Stomach (tissue), 4 donors: ENCODE measurements around the gene IPO11.
"Not testable (repeated sequence)": the region's sequence is repeated elsewhere in the genome, so short reads cannot be mapped to it uniquely, and the experiment has no call there.

ENCODE experiments used
- CTCF ChIP-seq, 7 experiments: fragments of 450-650 bp in 4 of 7; fragments of 200-600 bp in 3 of 7; sonication (generic) in 3 of 7; IDR thresholded peaks; one replicate each; pipeline ENCODE4 v1.5.1; 2016 to 2019; ENCODE audit warnings: antibody characterized with exemption in 7 of 7, control low read depth in 2 of 7, mild to moderate bottlenecking in 1 of 7
- EP300 ChIP-seq: sonication (generic); formaldehyde crosslinking; IDR thresholded peaks from one replicate; pipeline ENCODE4 v1.6.1; 2017; ENCODE audit warnings: antibody characterized with exemption
- POLR2A ChIP-seq, 4 donors: fragments of 450-650 bp; IDR thresholded peaks; one replicate each; pipeline ENCODE4 v1.6.1; 2016; ENCODE audit warnings: antibody characterized with exemption in 4 of 4, control low read depth in 2 of 4, mild to moderate bottlenecking in 1 of 4, moderate library complexity in 1 of 4
- POLR2AphosphoS5 ChIP-seq, 3 donors: sonication (generic); formaldehyde crosslinking; IDR thresholded peaks; one replicate each; pipeline ENCODE4 v1.6.1; 2016; ENCODE audit warnings: antibody characterized with exemption in 3 of 3

DNA sequence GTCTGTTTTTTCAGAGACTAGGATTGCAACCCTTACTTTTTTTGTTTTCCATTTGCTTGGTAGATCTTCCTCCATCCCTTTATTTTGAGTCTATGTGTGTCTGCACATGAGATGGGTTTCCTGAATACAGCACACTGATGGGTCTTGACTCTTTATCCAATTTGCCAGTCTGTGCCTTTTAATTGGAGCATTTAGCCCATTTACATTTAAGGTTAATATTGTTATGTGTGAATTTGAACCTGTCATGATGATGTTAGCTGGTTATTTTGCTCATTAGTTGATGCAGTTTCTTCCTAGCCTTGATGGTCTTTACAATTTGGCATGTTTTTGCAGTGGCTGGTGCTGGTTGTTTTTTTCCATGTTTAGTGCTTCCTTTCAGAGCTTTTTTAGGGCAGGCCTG lies 264.0 kb downstream of the IPO11 start:
- TF ChIP-seq CTCF (IDR thresholded peaks at IDR 0.05); POLR2A (IDR thresholded peaks at IDR 0.05); POLR2AphosphoS5 (IDR thresholded peaks at IDR 0.05); EP300: not testable (repeated sequence)
